Fibroblast of the aortic adventitia (primary cell): ENCODE results near the gene CRELD2. TPM values are rescaled to one million over a fixed set of nuclear protein-coding genes. Genes with fewer than 3 reads are reported as not detected.

Experiments used
- DNase-seq: peaks from one replicate; pipeline ENCODE4 v3.0.0-alpha.2; 2010; ENCODE audit warnings: low read depth
- H3K4me3 ChIP-seq: 2 replicates; pipeline ENCODE4 v1.5.1; 2011; ENCODE audit warnings: low read depth, mild to moderate bottlenecking, control low read depth, low read length, moderate library complexity
- CTCF ChIP-seq: IDR thresholded peaks from 2 replicates; pipeline ENCODE4 v1.5.1; 2011; ENCODE audit warnings: mild to moderate bottlenecking, low read length, control low read depth, inconsistent platforms; ENCODE audit not compliant: insufficient read depth
- total RNA-seq: library from RNA; depleted of rRNA; stranded (reverse); fragments of >200 nt; gene quantifications from 2 replicates; pipeline ENCODE4 v1.2.3, GENCODE V29; 2012; ENCODE audit warnings: low replicate concordance

The CRELD2 gene
- total RNA-seq, 1 donor, result 34.0 TPM

GRCh38 chr22:49968831-49969661 is 50.6 kb downstream of the CRELD2 start:
- no peak overlapping the region for H3K4me3 ChIP-seq
- no peak for DNase-seq
- TF ChIP-seq CTCF, result no peak

GRCh38 chr22:49969751-49970527 is 51.5 kb downstream of the CRELD2 start:
- no peak for DNase-seq
- TF ChIP-seq CTCF, result no peak
- H3K4me3 ChIP-seq, result no peak overlapping the region

- DNase-seq, result peak; percentile 88
- TF ChIP-seq CTCF, result no peak
- peak overlapping the region; percentile 60 for H3K4me3 ChIP-seq
Observed at GRCh38 chr22:49970528-49971231, 52.2 kb downstream of the CRELD2 start.

GRCh38 chr22:49971232-49972162 is 53.1 kb downstream of the CRELD2 start:
- H3K4me3 ChIP-seq, result peak overlapping the region; percentile 60
- no peak for TF ChIP-seq CTCF
- DNase-seq, result peak; percentile 50

- H3K4me3 ChIP-seq, result no peak overlapping the region
- TF ChIP-seq CTCF, result no peak
- no peak for DNase-seq
Observed at GRCh38 chr22:49972163-49973017, 54.0 kb downstream of the CRELD2 start.
